Stimulated activated CD8-positive, alpha-beta memory T cell treated with anti-CD3 and anti-CD28 coated beads, Interleukin-7, amount 100 ng/mL, for 48 hours (primary cell): ENCODE data around the gene CPSF7.
"Not testable (repeated sequence)": the region's sequence is repeated elsewhere in the genome, so short reads cannot be mapped to it uniquely, and the experiment has no call there.

Experiments
- DNase-seq, 2 donors: peaks; one replicate each; pipeline ENCODE4 v3.0.0-alpha.2; 2020; ENCODE audit warnings: low read depth in 1 of 2; ENCODE audit errors: extremely low read depth in 1 of 2

Gene CPSF7

GRCh38 chr11:61390161-61390560 lies 39.6 kb downstream of the CPSF7 start:
- no peak for DNase-seq

GRCh38 chr11:61384271-61385242 lies 45.2 kb downstream of the CPSF7 start:
- DNase-seq: no peak

DNA sequence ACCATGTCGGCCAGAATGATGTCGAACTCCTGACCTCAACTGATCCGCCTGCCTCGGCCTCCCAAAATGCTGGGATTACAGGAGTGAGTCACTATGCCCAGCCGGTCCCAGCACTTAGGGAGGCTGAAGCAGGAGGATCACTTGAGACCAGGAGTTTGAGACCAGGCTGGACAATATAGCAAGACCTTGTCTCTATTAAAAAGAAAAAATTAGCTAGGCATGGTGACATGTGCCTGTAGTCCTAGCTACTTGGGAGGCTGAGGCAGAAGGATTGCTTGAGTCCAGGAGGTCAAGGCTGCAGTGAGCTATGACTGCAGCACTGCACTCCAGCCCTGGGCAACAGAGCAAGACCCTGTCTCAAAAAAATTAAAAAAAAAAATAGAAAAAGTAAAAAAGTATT lies 45.9 kb downstream of the CPSF7 start:
- DNase-seq: not testable (repeated sequence)

DNA sequence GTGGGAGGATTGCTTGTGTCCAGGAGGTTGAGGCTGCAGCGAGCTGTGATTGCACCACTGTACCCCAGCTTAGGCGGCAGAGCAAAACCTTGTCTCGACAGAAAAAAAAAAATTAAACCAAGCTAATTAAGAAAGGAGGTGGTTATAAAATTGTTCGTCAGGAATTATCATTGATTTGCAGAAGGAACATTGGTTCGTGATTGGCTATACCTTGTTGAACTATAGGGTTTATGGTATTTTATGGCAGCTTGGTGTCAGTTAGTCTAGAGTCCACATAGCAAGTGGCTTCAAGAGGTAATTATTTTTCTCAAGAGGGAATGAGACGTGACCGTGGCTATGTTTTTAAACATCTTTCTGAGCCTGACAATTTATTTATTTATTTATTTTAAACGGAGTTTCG lies 48.9 kb downstream of the CPSF7 start:
- no peak for DNase-seq

GRCh38 chr11:61378713-61379313 lies 51.0 kb downstream of the CPSF7 start:
- no peak for DNase-seq

- no peak for DNase-seq
These were observed 52.2 kb downstream of the CPSF7 start for GRCh38 chr11:61377461-61378160.

GRCh38 chr11:61375761-61376108 lies 54.0 kb downstream of the CPSF7 start:
- no peak for DNase-seq

DNA sequence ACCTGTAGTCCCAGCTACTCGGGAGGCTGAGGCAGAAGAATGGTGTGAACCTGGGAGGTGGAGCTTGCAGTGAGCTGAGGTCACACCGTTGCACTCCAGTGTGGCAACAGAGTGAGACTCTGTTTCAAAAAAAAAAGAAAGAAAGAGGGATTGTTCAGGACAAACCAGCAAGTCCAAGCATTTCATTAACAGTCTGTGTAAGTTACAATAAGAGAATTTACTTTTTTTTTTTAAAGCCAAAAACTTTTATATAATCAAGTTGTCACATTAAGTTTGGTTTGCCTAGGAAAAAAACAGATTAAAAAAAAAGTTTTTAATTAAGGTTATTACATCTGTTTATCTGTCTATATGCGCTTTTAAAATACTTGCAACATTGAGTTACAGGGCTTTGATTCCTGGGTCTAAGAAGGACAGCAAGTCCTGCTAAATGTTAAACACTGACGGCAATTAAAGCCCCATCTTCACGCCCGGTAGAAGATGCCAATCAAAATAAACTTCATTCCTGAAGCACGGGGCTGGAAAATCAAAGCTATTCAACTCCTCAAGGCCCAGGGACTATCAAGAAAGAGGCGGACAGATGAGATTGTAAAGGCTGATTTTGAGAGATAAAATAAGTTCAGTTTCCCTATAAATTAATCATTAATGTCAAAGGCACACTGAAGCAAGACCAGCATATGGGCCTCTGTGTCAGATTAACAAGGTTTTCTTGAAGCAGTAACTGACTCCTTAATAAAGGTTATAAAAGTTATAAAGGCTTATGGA lies 56.9 kb downstream of the CPSF7 start:
- no peak for DNase-seq

DNA sequence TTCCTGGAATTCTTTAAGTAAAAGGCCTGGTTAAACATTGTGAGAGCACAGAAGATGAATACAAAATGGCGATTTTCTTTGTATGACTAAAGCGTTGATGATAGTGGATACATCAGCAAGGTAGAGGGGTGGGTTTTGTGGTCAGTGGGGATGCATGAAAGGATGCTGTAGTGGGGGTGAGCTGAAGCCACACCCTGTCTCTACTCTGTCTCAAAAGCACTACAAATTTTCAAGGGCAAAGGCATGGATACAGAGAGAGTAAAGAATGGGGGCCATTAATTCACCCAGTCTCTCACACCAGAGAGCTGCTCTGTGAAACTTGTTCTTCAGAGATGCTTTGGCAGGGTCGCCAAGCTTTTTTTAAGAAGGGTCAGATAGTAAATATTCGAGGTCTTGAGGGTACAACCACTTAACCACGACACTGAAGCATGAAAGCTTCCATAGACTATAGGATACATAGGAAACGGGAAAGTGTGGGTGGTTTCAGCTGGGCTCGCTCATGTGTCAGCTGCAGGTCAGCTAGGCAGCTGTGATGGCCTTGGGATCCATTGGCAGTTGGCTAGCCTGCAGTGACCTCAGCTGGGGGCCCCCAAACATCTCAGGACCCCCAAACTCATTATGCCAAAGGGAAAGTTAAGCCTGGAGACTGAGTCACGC lies 59.3 kb downstream of the CPSF7 start:
- no peak for DNase-seq

DNA sequence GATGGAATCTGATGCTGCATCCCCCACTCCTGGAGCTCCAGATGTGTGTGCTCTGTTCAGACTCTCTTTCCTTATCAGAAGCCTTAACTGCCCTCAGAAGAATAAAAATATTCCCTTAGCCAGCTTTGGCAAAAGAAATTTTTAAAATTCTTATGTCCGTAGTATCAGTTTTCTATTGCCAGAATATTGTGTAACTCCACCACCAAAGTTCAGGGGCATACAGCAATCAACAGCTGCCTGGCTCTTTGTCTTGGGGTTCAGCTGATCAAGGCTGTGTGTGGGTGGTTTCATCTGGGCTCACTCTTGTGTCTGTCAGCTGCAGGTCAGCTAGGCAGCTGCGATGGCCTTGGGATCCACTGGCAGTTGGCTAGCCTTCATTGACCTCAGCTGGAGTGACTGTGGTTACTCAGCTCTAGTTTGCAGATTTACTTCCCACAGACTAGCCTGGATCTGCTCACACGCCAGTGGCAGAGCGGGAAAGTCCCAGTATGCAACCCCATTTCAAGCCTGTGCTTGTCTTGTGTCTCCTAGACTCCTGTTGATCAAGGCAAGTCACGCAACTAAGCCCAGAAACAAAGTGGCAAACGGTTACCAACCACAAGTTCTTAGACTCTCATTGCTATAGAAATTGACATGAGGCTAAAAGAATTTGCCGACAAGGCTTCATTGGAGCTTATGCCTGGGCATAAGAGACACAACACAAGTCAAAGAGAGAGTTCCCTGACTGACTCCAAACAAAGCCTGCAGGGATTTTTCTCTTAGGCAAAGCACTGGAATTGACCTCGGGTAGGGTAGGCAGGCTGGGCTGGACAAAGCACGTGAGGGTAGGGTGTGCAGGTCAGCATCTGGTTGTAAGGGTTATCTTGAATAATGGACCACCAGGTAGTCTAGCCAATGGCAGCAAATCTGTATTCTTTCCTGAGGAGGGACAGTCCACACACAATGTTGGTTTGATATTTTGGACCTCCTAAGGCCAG lies 60.1 kb downstream of the CPSF7 start:
- DNase-seq: no peak

DNA sequence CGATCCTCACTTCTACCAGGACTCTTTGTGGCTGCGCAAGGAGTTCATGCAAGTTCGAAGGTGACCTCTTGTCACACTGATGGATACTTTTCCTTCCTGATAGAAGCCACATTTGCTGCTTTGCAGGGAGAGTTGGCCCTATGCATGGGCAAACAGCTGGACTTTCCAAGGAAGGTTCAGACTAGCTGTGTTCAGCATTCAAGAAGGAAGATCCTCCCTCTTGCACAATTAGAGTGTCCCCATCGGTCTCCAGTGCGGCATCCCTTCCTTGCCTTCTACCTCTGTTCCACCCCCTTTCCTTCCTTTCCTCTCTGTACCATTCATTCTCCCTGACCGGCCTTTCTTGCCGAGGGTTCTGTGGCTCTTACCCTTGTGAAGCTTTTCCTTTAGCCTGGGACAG lies 61.1 kb downstream of the CPSF7 start:
- DNase-seq: no peak

DNA sequence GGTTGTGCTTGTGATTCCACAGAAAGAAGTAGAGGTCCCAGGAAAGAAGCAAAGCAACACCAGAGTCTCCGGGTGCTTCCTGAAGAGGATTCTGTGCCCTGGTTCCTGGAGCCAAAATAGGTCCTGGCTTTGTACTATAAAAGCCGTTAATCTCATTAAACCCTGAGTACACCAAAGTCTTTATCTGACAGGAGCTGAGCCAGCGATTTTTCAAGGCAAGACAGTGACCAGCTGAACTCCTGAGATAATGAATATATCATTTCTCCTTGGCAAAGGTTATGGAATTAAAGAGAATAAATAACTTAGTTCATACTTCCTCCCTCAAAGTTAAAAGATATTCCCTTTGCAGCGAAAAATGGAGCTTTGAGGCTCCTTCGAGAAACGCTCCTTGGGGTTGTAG lies 62.4 kb downstream of the CPSF7 start:
- DNase-seq: no peak

DNA sequence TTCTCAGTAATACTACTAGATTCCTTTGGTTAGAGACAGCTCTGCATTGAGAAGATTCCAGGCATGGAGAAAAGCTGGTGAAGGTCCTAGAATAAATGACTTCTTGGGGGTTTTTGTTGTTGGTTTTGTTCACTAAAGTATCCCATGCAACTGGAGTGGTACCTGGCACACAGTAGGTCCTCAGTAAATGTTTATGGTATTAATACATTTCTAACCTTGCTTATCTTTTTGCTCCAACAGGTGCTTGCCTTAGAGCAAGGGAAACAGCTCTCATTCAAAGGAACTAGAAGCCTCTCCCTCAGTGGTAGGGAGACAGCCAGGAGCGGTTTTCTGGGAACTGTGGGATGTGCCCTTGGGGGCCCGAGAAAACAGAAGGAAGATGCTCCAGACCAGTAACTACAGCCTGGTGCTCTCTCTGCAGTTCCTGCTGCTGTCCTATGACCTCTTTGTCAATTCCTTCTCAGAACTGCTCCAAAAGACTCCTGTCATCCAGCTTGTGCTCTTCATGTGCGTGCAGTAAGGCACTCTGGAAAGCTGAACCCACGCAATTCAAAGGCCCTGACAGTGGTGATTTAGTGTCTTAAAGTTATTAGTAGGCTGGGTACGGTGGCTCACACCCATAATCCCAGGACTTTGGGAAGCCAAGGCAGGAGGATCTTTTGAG lies 65.6 kb downstream of the CPSF7 start:
- no peak for DNase-seq

DNA sequence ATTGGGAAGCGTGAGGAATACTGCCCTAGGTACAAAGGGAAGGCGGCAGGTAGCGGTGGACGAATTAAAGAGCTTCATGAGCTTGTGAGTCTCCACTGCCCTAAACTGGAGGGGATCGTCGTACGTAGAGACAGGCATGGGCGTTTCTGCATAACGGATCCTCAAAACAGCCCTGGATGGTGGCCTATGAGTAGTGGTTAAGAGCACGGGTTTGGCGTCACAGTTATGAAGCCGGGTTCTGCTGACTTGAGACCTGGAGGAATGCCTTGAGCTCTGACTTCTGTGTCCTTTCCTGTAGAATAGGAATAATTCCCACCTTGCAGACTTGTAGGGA lies 67.3 kb downstream of the CPSF7 start:
- peak in 1 of 2 donors; percentile 4 for DNase-seq

DNA sequence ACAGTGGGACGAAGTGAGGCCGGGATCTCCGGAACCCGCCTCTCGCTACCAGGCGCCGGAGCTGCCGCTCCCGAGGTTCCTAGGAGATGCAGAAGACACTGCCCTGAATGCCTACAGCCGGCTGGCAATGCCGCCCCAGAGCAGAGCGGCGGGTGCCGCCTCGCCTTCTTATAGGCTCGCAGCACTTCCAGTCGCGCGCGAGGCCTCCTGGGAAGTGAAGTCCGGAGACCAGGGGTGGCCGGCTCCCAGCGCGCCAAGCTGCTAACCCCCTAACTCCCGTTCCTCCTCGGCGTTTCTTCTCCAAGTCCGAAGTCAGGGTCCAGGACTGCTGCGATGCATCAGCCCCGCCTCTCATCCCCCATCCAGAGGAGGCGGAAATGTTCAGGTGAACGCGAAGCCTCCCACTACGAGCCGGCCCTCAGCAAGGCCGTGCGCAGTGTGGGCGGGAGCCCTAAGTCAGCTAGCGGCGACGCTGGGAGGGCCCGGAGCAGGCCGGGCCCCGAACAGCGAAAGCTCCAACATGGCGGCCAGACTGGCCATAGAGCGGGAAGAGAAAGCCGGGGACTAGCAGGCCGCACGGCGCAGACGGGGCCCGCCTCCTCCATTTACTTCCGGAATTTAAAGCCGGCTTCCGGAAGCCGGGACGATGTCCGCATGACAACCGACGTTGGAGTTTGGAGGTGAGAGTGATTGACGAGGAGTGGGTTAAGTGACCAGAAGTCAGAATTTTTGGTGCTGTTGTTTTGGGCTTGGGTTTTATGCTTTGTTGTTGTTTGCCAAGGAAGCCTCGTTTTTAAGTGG lies 67.8 kb downstream of the CPSF7 start, which contains the start of the genes CYB561A3 and TMEM138:
CYB561A3 (minus strand) TSS at position 142 of the 801 bp plus-strand sequence. CDS start 5,169 bp downstream, outside the sequence.
TMEM138 (plus strand) TSS at position 634 of the 801 bp plus-strand sequence. CDS start 2,017 bp downstream, outside the sequence.
- DNase-seq: peak; percentile 87 to 91

GRCh38 chr11:61361237-61361740 lies 68.5 kb downstream of the CPSF7 start:
- DNase-seq: no peak

GRCh38 chr11:61359516-61359915 lies 70.3 kb downstream of the CPSF7 start:
- no peak for DNase-seq

DNA sequence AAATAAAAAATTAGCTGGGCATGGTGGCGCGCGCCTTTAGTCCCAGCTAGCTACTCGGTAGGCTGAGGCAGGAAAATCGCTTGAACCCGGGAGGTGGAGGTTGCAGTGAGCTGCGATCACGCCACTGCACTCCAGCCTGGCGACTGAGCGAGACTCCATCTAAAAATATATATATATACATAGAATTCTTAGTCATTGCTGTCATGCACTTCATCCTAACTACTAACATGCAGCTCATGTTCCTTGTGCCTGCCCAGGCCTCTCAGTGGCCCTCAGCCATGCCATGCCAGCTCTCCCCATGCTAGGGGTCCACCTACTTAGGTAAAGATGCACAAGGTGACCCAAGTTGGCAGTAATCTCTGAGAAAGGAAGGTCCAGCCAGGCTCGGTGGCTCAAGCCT lies 71.2 kb downstream of the CPSF7 start:
- no peak for DNase-seq
